BLaER1 (cell line): ENCODE data around the gene NR6A1.

Experiments
- H3K27ac ChIP-seq: shearing (Covaris generic); formaldehyde crosslinking; 2 replicates; pipeline ENCODE4 v1.8.1; 2022
- H3K27me3 ChIP-seq: shearing (Covaris generic); formaldehyde crosslinking; 2 replicates; pipeline ENCODE4 v1.8.1; 2022
- H3K36me3 ChIP-seq: shearing (Covaris generic); formaldehyde crosslinking; 2 replicates; pipeline ENCODE4 v1.8.1; 2022
- H3K4me1 ChIP-seq: shearing (Covaris generic); formaldehyde crosslinking; 2 replicates; pipeline ENCODE4 v1.8.1; 2022
- H3K4me2 ChIP-seq: shearing (Covaris generic); formaldehyde crosslinking; 2 replicates; pipeline ENCODE4 v1.8.1; 2022
- H3K4me3 ChIP-seq: shearing (Covaris generic); formaldehyde crosslinking; 2 replicates; pipeline ENCODE4 v1.8.1; 2022
- H3K9ac ChIP-seq: shearing (Covaris generic); formaldehyde crosslinking; 2 replicates; pipeline ENCODE4 v1.8.1; 2022
- H3K9me3 ChIP-seq: shearing (Covaris generic); formaldehyde crosslinking; 2 replicates; pipeline ENCODE4 v1.8.1; 2022
- H4K20me1 ChIP-seq: shearing (Covaris generic); formaldehyde crosslinking; 2 replicates; pipeline ENCODE4 v1.8.1; 2022
- Cebpa-rat ChIP-seq: shearing (Covaris generic); IDR thresholded peaks from 2 replicates; pipeline ENCODE4 v1.8.1; 2022

The NR6A1 gene

DNA sequence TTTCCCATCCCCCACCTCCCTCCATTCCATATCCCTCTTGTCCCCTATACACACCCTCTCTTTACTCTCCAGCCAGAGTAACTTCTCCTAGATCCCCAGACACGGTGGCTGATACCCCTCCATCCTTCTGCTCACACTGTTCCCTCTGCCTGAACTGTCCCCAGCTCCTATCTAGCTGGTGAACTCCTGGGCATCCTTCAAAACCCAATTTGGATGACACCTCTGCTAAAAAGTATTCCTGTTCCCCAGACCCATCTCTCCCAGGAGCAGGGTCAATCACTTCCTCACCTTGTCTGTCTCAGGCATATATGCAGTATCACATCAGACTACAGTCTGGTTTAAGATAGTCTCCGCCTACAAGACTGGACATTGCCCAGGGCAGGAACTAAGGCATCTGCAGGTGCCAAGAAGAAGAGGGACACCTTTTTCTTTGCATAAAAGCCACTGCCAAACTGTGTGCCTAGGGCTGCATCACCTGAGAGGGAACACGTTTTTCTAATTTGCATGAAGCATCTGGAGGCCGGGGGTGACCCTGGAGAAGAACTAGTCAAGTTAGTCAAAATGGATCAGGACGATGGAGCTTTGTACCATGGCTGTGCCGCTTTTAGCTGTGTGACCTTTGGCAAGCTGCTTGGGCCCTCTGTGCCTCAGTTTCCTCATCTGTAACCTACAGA, 291.0 kb downstream of the NR6A1 start:
- peaks cover 19% of the 10 kb centered on the region for H3K27me3 ChIP-seq
- no peak overlapping the region for H3K4me2 ChIP-seq

DNA sequence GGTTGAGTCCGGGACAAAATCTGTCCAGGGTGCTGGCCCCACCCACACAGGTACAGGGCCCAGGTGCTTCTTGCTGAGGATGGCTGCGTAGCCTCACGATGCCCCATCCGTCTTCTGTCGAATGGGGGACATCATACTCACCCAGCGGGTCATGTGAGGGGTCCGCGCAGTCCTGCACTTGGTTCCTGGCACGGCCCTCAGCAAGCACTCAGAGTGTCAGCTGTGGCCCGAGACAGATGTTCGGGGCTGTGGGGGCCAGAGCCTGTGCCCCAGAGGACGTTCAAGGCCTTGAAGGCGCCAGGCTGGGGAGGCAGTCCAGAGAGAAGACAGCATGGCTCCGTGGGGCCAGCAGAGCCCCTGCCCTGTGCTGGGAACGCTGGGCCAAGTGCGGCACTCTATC, 291.7 kb downstream of the NR6A1 start:
- Histone ChIP-seq H3K9ac (no peak overlapping the region), H3K4me3 (no peak overlapping the region), H3K4me2 (no peak overlapping the region), H3K4me1 (peaks cover 40% of the 10 kb centered on the region), H3K9me3 (no peaks in the 10 kb centered on the region), H3K27me3 (peaks cover 19% of the 10 kb centered on the region), H4K20me1 (no peaks in the 10 kb centered on the region), H3K36me3 (no peaks in the 10 kb centered on the region), H3K27ac (no peak overlapping the region)
- no peak for TF ChIP-seq Cebpa-rat

More for the DNA sequence above, 291.0 kb downstream of the NR6A1 start:
- Histone ChIP-seq H3K36me3 (no peaks in the 10 kb centered on the region), H3K27ac (no peak overlapping the region), H3K4me3 (no peak overlapping the region), H3K4me1 (peaks cover 38% of the 10 kb centered on the region), H3K9ac (no peak overlapping the region), H4K20me1 (no peaks in the 10 kb centered on the region), H3K9me3 (no peaks in the 10 kb centered on the region)
- TF ChIP-seq Cebpa-rat, result no peak

DNA sequence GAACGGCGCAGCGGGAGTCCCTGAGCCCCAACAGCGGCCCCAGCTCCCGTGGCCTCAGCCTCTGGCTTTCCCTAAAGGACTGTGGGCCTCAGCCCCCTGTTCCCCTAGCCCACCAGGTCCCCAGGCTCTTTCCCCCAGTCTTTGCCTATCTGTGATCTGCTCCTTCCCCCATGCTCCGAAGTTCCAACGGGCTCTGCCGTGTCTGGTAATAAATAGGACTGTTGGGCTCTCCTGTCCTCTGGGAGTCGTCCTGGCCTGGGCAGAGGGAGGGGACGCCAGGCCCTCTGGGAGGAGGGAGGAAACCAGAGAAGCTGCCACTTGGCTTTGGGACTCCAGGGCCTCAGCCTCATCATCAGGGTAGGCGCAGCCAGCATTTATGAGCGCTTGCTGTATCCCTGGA, 292.8 kb downstream of the NR6A1 start:
- Histone ChIP-seq H3K27me3 (peaks cover 19% of the 10 kb centered on the region), H3K36me3 (no peaks in the 10 kb centered on the region), H3K9me3 (no peaks in the 10 kb centered on the region), H3K4me3 (no peak overlapping the region), H3K4me2 (peak overlapping the region; percentile 40), H3K9ac (no peak overlapping the region), H3K4me1 (peaks cover 40% of the 10 kb centered on the region), H3K27ac (no peak overlapping the region), H4K20me1 (no peaks in the 10 kb centered on the region)
- no peak for TF ChIP-seq Cebpa-rat

DNA sequence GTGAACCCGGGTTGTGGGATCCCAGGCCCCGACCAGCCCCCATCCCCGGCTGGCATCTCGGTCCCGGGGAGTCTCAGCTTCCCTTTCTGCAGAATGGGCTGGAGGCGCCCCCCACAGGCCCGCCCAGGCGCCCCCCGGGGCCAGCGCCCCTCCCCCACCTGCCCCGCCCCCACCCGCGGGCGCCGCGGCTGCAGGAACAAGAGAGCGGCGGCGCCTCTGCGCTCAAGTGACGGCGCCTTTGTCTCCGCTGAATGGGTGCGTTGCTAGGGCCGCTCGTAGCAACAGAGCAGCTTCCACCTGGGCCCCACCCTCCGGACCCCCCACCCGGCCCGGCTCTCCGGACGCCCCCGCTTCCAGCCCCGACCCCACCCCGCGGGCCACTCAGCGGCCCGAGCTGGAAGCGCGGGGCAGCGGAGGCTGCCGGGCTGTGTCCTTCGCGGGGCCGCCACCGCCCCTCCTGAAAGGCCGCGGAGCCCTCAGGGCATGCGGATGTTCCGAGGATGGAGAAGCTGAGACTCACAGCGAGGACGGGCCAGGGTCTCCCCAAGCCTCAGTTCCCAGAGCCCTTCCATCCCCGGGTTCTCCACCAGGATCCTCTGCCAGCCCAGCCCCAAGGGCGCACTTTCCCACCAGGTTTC, 293.3 kb downstream of the NR6A1 start:
- Histone ChIP-seq H3K9ac (no peak overlapping the region), H3K27me3 (peaks cover 19% of the 10 kb centered on the region), H3K9me3 (no peaks in the 10 kb centered on the region), H3K4me1 (peaks cover 40% of the 10 kb centered on the region), H3K36me3 (no peaks in the 10 kb centered on the region), H3K4me3 (no peak overlapping the region), H4K20me1 (no peaks in the 10 kb centered on the region), H3K27ac (no peak overlapping the region), H3K4me2 (peak overlapping the region; percentile 71)
- no peak for TF ChIP-seq Cebpa-rat

DNA sequence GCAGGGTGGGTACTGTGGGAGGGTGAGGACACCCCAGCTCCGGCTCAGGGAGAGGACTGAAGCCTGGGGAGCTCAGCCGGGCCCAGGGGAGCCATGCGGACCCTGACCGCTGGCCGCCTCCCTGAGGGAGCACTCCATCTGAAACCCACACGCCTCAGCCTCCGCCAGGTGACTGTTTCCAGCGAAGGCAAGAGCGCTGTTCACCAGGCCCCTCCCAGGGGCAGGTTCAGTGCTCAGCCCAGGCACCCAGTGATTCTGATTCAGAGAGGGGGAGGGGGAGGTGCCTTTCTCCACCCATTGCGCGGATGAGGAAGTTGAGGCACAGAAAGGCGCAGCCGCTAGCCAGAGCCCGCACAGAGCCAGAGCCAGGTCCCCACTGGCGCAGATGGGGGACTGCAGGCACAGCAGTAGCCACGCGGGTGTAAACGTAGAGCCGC, 293.9 kb downstream of the NR6A1 start:
- Histone ChIP-seq H3K4me3 (no peak overlapping the region), H4K20me1 (no peaks in the 10 kb centered on the region), H3K9ac (no peak overlapping the region), H3K4me1 (peaks cover 40% of the 10 kb centered on the region), H3K27ac (no peak overlapping the region), H3K36me3 (no peaks in the 10 kb centered on the region), H3K9me3 (no peaks in the 10 kb centered on the region), H3K4me2 (peak overlapping the region; percentile 71), H3K27me3 (peaks cover 19% of the 10 kb centered on the region)
- TF ChIP-seq Cebpa-rat, result no peak

DNA sequence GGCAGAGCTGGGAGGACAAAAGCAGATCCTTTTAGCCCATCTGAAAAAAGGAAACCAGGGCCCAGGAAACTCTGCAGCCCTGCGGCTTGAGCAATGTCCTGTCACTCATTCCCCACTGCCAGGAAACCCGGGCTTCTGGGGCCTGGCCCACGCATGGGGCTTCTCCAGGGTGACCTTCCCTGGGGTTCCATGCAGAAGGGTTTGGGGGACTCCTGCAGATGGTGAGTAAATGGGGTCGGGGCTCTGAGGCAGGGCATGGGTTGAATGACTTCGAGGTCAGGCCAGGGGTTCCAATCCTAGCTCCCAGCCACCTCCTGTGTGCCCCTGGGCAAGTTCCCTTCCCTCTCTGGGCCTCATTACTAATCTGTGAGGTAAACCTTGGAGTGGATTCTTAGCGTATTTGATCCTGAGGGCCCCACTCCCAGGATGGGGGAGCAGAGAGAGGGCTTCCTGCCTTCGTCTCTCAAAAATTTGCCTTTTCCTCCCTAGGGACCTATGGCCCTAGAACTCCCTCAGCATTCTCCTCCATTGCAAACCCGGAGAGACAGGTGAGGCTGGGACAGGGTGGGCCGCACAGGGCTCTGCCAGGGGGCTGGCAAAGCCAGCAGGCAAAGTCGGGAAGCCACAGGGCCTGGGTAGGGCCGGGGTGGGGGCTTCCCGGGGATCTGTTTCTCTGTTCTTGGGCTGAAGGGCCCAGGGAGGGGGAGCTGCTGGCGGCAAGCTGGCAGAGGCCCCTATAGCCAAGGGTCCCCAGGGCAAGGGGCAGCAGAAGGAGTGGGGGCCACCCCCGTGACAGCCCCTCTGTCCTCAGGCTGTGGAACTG, 295.0 kb downstream of the NR6A1 start:
- no peaks in the 10 kb centered on the region for H3K36me3 ChIP-seq
- H3K4me1 ChIP-seq, result peaks cover 44% of the 10 kb centered on the region
- H3K9me3 ChIP-seq, result no peaks in the 10 kb centered on the region
- no peak overlapping the region for H3K9ac ChIP-seq
- H4K20me1 ChIP-seq, result no peaks in the 10 kb centered on the region
- H3K4me3 ChIP-seq, result no peak overlapping the region
- no peak for TF ChIP-seq Cebpa-rat
- 0 out of 2 replicates have a peak overlapping the region, but pooled peaks have one; percentile 2 for H3K27ac ChIP-seq
- peaks cover 19% of the 10 kb centered on the region for H3K27me3 ChIP-seq
- H3K4me2 ChIP-seq, result peak overlapping the region; percentile 71

DNA sequence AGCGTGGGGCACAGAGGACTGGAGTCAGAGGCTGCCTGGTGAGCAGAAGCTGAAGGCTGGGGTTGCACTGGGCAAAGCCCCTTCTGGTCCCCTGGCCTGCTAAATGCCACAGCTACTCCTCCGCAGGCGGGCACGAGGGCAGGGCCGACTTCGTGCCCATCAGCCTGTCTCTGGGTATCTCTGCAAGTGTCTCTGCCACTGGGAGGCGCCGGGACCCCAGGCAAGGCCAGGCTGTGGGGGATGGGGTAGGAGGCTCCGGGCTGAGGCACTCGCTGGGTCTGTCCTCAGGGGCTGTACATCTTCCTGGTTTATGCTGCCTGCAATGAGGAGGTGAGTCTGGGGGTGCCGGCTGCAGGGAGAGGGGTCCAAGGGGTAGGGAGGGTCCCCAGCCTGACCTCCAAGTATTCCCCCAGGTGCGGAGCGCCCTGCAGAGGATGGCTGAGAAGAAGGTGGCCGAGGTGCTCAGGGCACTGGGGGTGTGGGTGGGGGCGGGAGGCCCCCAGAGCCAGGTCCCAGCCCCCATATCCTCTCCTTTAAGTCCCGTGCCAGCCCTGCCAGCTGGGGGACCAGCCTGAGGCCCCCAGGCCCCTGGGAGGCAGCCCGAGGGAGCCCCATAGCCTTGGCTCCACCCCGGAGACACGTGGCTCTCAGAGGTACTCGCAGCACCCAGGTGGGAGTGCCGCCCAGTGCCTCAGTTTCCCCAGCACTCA, 295.8 kb downstream of the NR6A1 start:
- Histone ChIP-seq H3K9me3 (no peaks in the 10 kb centered on the region), H3K36me3 (no peaks in the 10 kb centered on the region), H3K4me3 (no peak overlapping the region), H3K27ac (no peak overlapping the region), H3K27me3 (peaks cover 19% of the 10 kb centered on the region), H3K4me2 (peak overlapping the region; percentile 71), H3K9ac (no peak overlapping the region), H3K4me1 (peaks cover 45% of the 10 kb centered on the region), H4K20me1 (no peaks in the 10 kb centered on the region)
- TF ChIP-seq Cebpa-rat, result no peak

DNA sequence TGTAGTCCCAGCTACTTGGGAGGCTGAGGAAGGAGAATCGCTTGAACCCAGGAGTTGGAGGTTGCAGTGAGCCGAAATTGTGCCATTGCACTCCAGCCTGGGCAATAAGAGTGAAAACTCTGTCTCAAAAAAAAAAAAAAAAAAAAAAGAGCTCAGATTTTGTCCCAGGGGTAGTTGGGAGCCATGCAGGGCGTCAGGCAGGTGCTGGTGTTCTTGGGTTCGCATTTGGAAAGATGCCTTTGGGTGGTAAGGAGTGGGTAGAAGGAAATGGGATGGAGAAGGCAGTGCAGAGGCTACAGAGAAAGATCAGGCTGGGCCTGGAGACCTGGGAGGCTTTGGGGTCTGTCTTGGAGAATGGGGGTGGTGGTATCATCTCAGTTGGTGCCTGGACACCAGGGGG, 297.0 kb downstream of the NR6A1 start:
- Histone ChIP-seq H3K36me3 (no peaks in the 10 kb centered on the region), H3K9me3 (no peaks in the 10 kb centered on the region), H3K9ac (no peak overlapping the region), H3K4me3 (no peak overlapping the region), H3K4me2 (no peak overlapping the region), H3K27me3 (peaks cover 19% of the 10 kb centered on the region), H4K20me1 (no peaks in the 10 kb centered on the region), H3K4me1 (peaks cover 49% of the 10 kb centered on the region), H3K27ac (no peak overlapping the region)
- no peak for TF ChIP-seq Cebpa-rat

DNA sequence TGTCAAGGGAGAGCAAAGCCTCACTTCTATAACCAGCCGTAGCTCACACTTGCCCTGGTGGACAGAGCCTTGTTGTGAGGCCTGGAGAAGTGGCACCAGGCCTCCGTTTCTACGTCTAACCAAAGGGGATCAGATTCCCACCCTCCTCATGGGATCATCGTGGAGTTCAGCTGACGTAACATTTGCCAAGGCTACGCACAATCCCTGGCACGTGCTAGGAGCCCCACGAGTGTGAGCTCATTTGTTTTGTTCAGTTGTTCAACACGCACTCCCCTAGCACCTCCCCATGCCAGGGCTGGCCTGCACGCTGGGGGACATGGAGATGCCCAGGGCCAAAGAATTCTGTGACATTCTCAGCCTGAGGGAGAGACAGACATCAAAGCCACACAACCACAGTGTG, 297.8 kb downstream of the NR6A1 start:
- no peak overlapping the region for H3K27ac ChIP-seq
- no peaks in the 10 kb centered on the region for H4K20me1 ChIP-seq
- H3K36me3 ChIP-seq, result no peaks in the 10 kb centered on the region
- no peak overlapping the region for H3K9ac ChIP-seq
- H3K4me1 ChIP-seq, result peaks cover 54% of the 10 kb centered on the region
- TF ChIP-seq Cebpa-rat, result no peak
- H3K27me3 ChIP-seq, result peaks cover 16% of the 10 kb centered on the region
- no peak overlapping the region for H3K4me2 ChIP-seq
- no peak overlapping the region for H3K4me3 ChIP-seq
- no peaks in the 10 kb centered on the region for H3K9me3 ChIP-seq
